SK-MEL-5 (cell line): Measurements from ENCODE around the gene VMP1. TPM values are rescaled to one million over a fixed set of nuclear protein-coding genes. Genes with fewer than 3 reads are reported as not detected.
"Not testable (repeated sequence)": the region's sequence is repeated elsewhere in the genome, so short reads cannot be mapped to it uniquely, and the experiment has no call there.

Experiments used
- DNase-seq: peaks from one replicate; pipeline ENCODE4 v3.0.0-alpha.2; 2016; ENCODE audit warnings: low read depth, low spot score
- in situ Hi-C: cut with HindIII; loops from 2 replicates; pipeline ENCODE4 v1.10.0; 2016; ENCODE audit warnings: low sequenced_read_pairs, high pct_unique_total_duplicates, low pct_unique_long_range_greater_than_20kb
- total RNA-seq: library from RNA; depleted of rRNA; stranded (reverse); fragments of >200 nt; shearing (Covaris generic); gene quantifications from 2 replicates; pipeline ENCODE4 v1.2.3, GENCODE V29; 2014

VMP1 gene
- total RNA-seq, 1 experiment from 2014 or later: 568 TPM

DNA sequence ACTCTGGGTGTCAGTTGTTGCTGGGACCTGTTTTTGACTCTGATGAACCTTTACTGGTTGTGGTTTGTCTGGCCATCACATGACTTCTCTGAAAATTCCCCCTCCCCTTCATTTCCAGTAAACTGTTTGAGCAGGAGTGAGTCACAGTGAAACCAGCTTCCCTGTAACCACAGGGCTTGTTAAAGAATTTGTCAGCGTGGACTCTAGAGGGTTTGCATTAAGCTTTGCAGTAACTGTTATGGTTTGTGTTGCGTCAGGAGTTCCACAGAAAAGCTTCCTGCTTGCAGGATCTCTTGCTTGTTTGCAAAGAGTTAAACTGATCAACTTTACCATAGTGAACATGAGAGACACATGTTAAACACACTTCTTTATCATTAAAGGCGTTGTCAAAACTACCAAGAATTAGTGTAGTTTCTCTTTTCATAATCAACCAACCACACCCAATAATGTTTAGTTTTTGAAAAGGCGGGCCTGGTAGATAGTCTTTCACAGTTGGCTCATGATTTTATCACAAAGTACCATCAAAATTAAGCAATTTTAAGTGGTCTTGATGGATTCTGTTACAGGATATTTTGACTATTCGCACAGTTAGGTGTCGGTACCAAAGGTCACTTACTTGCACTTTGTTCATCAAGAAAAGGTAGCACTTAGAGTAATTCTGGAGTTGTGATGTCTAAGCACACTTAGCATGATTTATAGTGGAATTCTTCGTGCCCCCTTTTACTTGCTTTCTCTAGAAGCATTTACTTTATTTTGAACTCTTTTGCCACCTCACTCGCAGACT, 79.3 kb downstream of the VMP1 start:
- in situ Hi-C loops: no loop called here
- peak; percentile 100 for DNase-seq

DNA sequence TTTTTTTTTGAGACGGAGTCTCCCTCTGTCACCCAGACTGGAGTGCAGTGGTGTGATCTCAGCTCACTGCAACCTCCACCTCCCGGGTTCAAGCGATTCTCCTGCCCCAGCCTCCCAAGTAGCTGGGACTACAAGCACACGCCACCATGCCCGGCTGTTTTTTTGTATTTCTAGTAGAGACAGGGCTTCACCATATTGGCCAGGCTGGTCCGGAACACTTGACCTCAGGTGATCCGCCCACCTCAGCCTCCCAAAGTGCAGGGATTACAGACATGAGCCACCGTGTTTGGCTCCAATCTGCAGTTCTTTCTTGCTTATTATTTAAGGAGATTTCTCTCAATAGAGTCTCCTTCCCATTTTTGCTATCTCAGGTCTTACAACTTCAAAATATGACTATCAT, 82.4 kb downstream of the VMP1 start:
- in situ Hi-C loops, DNase-seq: not testable (repeated sequence)

- DNase-seq, in situ Hi-C loops: not testable (repeated sequence)
Measured at GRCh38 chr17:59790418-59790817, 83.0 kb downstream of the VMP1 start.

DNA sequence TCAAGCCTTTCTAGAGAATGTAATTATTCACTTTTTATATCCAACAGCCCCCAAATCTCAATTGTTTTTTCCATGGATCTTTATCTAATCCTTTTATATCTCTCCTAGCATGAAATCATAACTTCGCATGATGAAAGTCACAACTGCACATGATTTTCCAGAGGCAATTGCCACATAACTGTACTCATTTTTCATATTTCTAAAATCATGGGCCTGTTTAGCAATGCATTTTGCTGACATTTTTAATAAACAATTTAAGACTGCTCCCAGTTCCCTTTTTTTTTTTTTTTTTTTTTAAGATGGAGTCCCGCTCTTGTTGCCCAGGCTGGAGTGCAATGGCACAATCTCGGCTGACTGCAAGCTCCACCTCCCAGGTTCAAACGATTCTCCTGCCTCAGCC, 83.5 kb downstream of the VMP1 start:
- in situ Hi-C loops: no loop called here
- DNase-seq: no peak

GRCh38 chr17:59791603-59792457, 84.4 kb downstream of the VMP1 start:
- no peak for DNase-seq
- in situ Hi-C loops: no loop called here

GRCh38 chr17:59792458-59792823, 85.0 kb downstream of the VMP1 start:
- DNase-seq, in situ Hi-C loops: not testable (repeated sequence)

GRCh38 chr17:59793205-59793604, 85.8 kb downstream of the VMP1 start:
- no peak for DNase-seq
- in situ Hi-C loops: no loop called here

DNA sequence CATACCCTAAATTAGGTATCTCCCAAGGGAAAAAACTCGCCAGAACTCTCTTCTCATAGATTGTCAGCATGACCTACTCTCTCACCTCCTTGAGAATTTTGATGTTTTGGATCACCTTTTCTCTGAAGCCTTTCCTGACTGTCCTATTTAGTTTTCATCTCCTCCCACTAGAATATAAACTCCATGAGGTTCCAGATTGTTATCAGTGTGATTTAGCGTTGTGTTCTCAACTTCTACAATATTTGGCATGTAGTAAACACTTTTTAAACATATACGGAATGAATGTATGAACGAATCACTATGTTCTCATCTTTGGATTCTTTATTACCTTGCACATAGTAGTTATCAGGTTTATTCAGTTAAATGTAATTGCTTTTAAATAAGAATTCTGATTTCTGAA, 88.7 kb downstream of the VMP1 start:
- in situ Hi-C loops: no loop called here
- no peak for DNase-seq

DNA sequence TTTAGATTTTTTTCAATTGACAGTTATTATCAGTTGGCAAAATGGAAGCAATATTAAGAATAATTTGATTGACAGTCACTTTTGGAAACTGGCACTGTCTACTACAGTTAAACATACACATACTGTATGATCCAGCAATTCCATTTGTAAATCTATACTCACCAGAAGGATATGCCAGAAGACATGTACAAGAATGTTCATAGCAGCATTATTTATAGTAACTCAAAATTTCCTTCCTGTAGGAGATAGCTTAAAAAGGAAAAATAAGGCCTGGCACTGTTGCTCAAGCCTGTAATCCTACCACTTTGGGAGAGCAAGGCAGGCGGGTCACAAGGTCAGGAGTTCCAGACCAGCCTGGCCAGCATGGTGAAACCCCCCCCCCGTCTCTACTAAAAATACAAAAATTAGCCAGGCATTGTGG, 89.3 kb downstream of the VMP1 start:
- in situ Hi-C loops: no loop called here
- no peak for DNase-seq

- in situ Hi-C loops: no loop called here
- DNase-seq: no peak
Measured at GRCh38 chr17:59798111-59798510, 90.7 kb downstream of the VMP1 start.

DNA sequence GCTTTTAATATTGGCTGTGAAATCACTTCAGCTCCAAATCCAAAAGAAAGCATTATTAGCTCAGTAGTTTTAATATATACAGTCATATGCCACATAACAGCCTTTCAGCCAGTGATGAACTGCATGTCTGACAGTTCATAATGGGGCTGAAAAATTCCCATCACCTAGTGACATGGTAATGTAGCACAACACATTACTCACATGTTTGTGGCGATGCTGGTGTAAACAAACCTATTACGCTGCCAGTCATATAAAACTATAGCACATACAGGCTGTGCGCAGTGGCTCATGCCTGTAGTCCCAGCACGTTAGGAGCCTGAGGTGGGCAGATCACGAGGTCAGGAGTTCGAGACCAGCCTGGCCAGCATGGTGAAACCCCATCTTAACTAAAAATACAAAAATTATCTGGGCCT, 93.1 kb downstream of the VMP1 start:
- DNase-seq: peak; percentile 42
- in situ Hi-C loops: no loop called here

DNA sequence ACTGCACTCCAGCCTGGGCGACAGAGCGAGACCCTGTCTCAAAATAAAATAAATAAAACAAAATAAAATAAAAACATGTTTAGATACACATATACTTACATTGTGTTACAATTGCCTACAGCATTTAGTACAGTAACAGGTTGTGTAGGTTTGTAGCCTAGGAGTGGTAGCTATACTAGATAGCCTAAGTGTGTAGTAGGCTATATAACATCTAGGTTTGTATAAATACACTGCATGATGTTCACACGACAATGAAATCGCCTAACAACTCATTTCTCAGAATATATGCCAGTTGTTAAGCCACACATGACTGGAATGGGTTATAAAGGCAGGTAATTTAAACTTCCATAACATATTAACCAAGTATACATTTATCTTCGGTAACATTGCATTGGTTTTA, 94.7 kb downstream of the VMP1 start:
- in situ Hi-C loops: no loop called here
- DNase-seq: no peak

DNA sequence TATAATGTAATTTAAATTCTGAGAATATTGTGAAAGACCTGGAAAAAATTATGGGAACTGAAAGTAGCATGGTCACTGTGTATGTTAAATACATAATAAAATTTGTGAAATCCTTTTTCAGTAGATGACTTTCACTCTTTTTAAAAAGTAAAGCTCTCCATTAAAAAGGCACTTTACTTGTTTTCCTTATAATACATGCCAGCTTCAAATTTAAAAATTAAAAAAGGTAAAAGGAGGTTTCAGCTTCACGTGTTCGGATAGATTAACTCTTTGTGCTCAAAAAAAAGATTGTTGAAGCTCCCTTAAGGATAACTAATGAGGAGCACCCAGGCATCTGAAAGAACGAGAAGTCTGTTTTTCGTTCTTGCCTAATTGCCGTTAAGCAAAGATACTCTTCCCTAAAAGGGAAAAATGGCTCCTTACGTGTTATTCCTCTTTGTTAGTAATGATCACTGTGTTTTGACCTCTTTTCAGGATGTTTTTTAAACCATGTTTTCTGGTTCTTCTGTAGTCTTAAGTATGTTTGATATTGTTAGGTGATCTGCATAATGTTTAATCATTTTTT, 97.5 kb downstream of the VMP1 start:
- DNase-seq: peak; percentile 89
- in situ Hi-C loops: no loop called here

DNA sequence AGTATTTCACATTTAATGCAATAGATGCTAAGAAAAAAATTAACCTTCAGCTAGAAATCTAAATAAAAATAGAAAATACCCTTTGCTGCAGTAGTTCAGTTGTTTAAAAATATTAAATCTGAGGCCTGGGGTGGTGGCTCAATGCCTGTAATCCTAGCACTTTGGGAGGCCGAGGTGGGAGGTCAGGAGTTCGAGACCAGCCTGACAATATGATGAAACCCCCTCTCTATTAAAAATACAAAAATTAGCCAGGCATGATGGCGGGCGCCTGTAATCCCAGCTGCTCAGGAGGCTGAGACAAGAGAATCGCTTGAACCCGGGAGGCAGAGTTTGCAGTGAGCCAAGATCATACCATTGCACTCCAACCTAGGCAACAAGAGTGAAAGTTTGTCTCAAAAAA, 98.9 kb downstream of the VMP1 start:
- in situ Hi-C loops, DNase-seq: not testable (repeated sequence)

DNA sequence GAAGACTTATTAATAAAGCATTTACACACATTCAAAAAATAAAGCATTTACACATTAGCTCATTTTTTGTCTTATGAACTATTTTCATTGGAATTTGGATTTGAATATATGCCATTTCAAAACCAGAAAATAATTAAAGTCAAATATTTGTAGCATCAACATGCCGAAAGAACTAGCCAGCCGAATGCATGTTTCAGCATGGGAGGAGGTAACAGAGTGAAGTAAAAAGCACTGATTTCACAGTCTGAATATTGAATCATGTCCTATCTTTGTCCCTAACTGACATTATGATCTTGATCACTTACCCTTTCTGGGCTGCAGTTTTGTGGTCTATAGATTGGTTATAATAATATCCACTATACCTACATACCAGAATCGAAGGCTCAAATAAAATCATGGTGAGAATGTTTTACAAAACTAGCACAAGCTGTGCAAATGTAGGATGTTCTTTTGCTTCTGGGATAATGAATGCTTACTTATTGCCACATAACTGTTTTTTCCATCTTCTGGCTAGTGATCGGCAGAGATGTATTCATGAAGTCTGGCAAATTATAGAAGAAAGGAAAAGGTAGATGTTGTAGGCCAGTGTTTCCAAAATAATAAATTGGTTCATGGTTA, 100.5 kb downstream of the VMP1 start:
- in situ Hi-C loops: no loop called here
- no peak for DNase-seq

DNA sequence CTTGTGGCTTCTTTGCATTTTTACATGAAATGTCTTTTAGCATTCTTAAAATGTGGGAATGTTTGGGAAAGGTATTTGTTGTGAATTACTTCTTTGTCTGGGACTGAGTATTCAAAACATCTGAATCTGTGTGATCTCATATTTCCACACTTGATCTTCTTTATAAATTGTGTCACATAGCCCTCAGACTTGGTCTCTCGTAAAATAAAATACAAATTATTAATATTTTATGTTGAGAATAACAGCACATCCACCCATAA, 103.4 kb downstream of the VMP1 start:
- in situ Hi-C loops: no loop called here
- DNase-seq: peak; percentile 62

DNA sequence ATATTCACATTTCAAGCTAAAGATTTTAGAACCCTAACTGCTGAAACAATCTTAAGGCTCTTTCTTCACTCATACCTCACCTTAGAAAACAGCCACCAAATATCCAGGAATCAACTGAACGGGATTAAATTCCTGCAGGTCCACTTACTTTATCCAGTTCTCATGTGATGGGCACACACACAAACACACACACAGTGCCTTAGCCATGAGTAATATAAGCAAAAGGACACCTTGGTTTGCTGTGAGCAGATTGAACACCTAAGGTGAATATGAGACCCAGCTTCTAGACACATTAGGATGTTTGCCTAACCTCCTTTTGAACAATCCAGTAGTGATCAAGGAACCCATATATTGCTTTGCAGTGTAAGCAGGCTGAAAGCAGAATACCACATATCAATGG, 103.8 kb downstream of the VMP1 start:
- in situ Hi-C loops: no loop called here
- no peak for DNase-seq

DNA sequence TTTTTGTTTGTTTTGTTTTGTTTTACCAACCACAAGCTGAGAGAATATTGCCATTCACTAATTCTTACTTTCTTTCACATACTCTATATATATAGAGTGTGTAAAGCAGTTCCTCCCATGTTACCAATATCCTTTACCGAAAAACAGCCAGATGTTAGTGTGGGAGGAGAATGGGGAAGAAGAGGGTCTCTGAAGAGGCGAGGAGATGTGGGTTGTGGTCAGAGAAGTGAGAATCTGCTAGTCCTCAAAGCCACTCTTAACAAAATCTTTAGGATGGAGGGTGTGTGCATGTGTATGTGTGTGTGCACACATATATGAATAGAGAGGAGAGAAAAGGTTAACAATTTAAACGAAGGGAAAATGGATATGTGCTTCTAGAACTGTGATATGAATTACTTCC, 104.7 kb downstream of the VMP1 start:
- DNase-seq: no peak
- in situ Hi-C loops: no loop called here
